HFF-Myc (cell line): ENCODE measurements around the gene MRE11.
A peak's percentile ranks its signal among the peaks of the same experiment; 100 is the strongest.

Experiments
- DNase-seq: peaks from one replicate; pipeline ENCODE4 v3.0.0-alpha.2; 2011; ENCODE audit warnings: low read depth; ENCODE audit errors: extremely low read depth
- H3K4me3 ChIP-seq: replicated peaks from 2 replicates; pipeline ENCODE4 v1.5.1; 2011; ENCODE audit warnings: low read depth, mild to moderate bottlenecking, control low read depth, low read length
- CTCF ChIP-seq: IDR thresholded peaks from 2 replicates; pipeline ENCODE4 v1.5.1; 2012; ENCODE audit warnings: mild to moderate bottlenecking, low read depth, low read length, control low read depth; ENCODE audit errors: missing control alignments

MRE11 gene

DNA sequence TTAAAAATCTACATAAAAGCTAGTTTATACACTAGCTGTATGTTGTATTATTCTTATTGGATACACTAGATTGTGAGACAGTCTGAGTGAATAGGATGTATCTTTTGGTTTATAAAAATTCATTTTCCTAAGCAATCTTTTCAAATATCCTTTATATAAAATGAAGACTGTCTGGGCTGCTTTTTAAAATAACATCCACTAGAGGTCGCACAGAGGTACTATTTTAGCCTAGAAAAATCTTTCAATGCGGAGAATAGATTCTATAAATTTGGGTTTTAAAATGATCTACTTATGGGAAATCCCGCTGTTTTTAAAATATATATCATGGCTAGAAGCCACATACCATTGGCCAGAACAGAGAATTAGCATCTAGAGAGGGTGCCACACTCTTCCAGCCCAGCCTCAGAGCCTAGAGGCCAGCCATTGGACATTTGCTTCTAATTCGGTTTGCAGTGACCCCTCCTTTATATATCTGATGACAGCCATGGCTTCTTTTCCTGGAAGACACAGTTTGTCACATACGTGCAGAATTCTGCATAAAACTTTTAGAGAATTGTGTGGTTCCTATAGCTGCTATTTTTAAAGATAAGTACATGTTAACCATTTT is 25.9 kb upstream of the MRE11 start:
- TF ChIP-seq CTCF: peak; percentile 46
- H3K4me3 ChIP-seq: no peak overlapping the region
- DNase-seq: no peak

- no peak overlapping the region for H3K4me3 ChIP-seq
- DNase-seq: no peak
- TF ChIP-seq CTCF: no peak
These were observed 24.7 kb upstream of the MRE11 start for GRCh38 chr11:94518300-94518699.

- DNase-seq: no peak
- no peak for TF ChIP-seq CTCF
These were observed 23.1 kb upstream of the MRE11 start for GRCh38 chr11:94516725-94517124.

GRCh38 chr11:94515398-94515797 is 21.8 kb upstream of the MRE11 start:
- no peak for TF ChIP-seq CTCF
- no peak overlapping the region for H3K4me3 ChIP-seq
- no peak for DNase-seq

More at GRCh38 chr11:94516725-94517124, 23.1 kb upstream of the MRE11 start:
- no peak overlapping the region for H3K4me3 ChIP-seq

GRCh38 chr11:94513091-94513490 is 19.4 kb upstream of the MRE11 start:
- no peak for TF ChIP-seq CTCF
- no peak overlapping the region for H3K4me3 ChIP-seq
- no peak for DNase-seq

DNA sequence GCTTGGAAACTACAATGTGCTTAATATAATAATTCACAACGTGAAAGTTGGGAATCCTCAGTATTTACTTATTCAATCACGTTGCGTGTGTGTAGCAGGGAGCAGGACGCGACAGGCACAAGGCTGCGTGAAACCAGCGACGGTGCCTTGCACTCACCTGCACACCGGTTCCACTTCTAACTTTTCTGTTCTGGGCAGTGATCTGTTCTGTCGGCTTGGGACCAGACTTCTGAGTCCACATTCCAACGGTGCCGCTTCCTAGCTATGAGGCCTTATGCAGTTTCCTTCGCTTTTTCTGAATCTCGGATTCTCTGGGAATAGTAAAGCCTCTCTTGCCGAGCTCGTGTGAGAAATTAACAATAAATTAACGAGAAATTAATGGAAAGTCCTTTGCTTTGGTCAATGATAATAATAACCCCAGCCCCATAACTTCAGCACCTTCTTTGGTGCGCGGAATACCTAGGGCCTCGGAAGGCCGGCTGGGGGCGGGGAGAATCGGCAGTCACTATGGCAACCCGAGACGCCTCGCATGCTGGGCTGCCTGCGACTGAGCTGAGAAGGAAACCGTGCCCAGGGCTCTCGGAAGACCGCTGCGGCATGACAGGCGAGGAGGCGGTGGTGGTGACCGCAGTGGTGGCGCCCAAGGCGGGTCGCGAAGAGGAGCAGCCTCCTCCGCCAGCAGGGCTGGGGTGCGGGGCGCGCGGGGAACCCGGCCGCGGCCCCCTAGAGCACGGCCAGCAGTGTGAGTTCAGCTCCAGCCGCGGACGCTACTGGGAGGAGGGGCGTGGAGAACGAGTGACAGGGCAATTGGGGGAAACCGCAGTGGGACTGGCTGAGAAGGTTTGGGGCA is 18.5 kb upstream of the MRE11 start, which contains the start of gene C11orf97:
C11orf97 (plus strand) TSS at position 530 of the 850 bp plus-strand sequence; CDS start at position 598, 68 bp downstream.
- no peak for DNase-seq
- H3K4me3 ChIP-seq: peak within 1 kb of the TSS; percentile 44
- TF ChIP-seq CTCF: no peak
